GM12878 (cell line): ENCODE measurements around the gene RIPK3. TPM values are rescaled to one million over a fixed set of nuclear protein-coding genes. Genes with fewer than 3 reads are reported as not detected.

Source experiments
- ATAC-seq: fragments of 200-7000 bp; cut with Tn5 transposase; 3 replicates; pipeline ENCODE4 v1.9.1; 2020; ENCODE audit warnings: mild to moderate bottlenecking, moderate library complexity
- BruUV-seq: library from RNA; stranded (reverse); fragments of 400-500 nt; replicated peaks from 2 replicates; lab custom pipeline; 2021; lab: Mats Ljungman, UMichigan
- CTCF ChIA-PET: fragments of 300-600 bp; sonication (Branson Sonifier 250); formaldehyde crosslinking; extraction: SDS; loops from one replicate; lab custom pipeline; 2021; ENCODE audit warnings: inconsistent platforms; lab: Yijun Ruan, JAX
- POLR2A ChIA-PET: fragments of 350-600 bp; formaldehyde crosslinking; extraction: SDS; loops from one replicate; lab custom pipeline; 2021; ENCODE audit warnings: inconsistent platforms; lab: Charles Lee
- RAD21 ChIA-PET: fragments of 300-600 bp; sonication (Branson Sonifier 250); formaldehyde crosslinking; loops from one replicate; lab custom pipeline; 2023; ENCODE audit warnings: antibody characterized with exemption; ENCODE audit not compliant: unreplicated experiment; lab: Charles Lee
- SMC1A ChIA-PET: fragments of 300-600 bp; sonication (Branson Sonifier 250); formaldehyde crosslinking; loops from one replicate; lab custom pipeline; 2023; ENCODE audit not compliant: unreplicated experiment, uncharacterized antibody; lab: Charles Lee
- DNase-seq: peaks from one replicate; pipeline ENCODE4 v3.0.0-alpha.2; 2011; ENCODE audit warnings: low read depth, low spot score
- FAIRE-seq: peaks from 3 replicates; lab custom pipeline; 2011; peaks lifted over from hg19 to GRCh38; lab: Jason Lieb, UNC
- H2AFZ ChIP-seq: 2 replicates; pipeline ENCODE4 v1.6.0; 2011; ENCODE audit warnings: low read depth, low read length, control low read depth; ENCODE audit not compliant: control insufficient read depth
- H3K27ac ChIP-seq: 2 replicates; pipeline ENCODE4 v1.5.1; 2011; ENCODE audit warnings: control low read depth; ENCODE audit not compliant: control insufficient read depth, insufficient read depth
- H3K27me3 ChIP-seq, 2 experiments: replicated peaks in 1 of 2; 2 replicates each; pipeline versions ENCODE4 v1.6.0 to v1.6.1; 2011; ENCODE audit warnings: low read length in 1 of 2; ENCODE audit not compliant: control insufficient read depth in 2 of 2, insufficient read depth in 2 of 2
- H3K36me3 ChIP-seq, 2 experiments: 2 replicates each; pipeline ENCODE4 v1.5.1; 2011; ENCODE audit warnings: low read length in 1 of 2; ENCODE audit not compliant: control insufficient read depth in 2 of 2, insufficient read depth in 2 of 2
- H3K4me1 ChIP-seq: 2 replicates; pipeline ENCODE4 v1.6.1; 2011; ENCODE audit warnings: mild to moderate bottlenecking, low read length, moderate library complexity, mixed read lengths; ENCODE audit not compliant: control insufficient read depth, insufficient read depth
- H3K4me2 ChIP-seq: 2 replicates; pipeline ENCODE4 v1.6.0; 2011; ENCODE audit warnings: control low read depth; ENCODE audit not compliant: control insufficient read depth, insufficient read depth
- H3K4me3 ChIP-seq: fragments of 200-600 bp; sonication (generic); 2 replicates; pipeline ENCODE4 v1.5.1; 2016
- H3K79me2 ChIP-seq: 2 replicates; pipeline ENCODE4 v1.6.0; 2011; ENCODE audit warnings: low read length; ENCODE audit not compliant: control insufficient read depth, insufficient read depth
- H3K9ac ChIP-seq: 2 replicates; pipeline ENCODE4 v1.8.0; 2011; ENCODE audit warnings: low read length, control low read depth, mixed read lengths; ENCODE audit not compliant: control insufficient read depth, insufficient read depth
- H3K9me3 ChIP-seq: replicated peaks from 3 replicates; pipeline ENCODE4 v1.5.1; 2011; ENCODE audit warnings: mild to moderate bottlenecking, low read length; ENCODE audit not compliant: control insufficient read depth, insufficient read depth
- H4K20me1 ChIP-seq: 2 replicates; pipeline ENCODE4 v1.6.0; 2011; ENCODE audit not compliant: control insufficient read depth, insufficient read depth
- ATF3 ChIP-seq: IDR thresholded peaks from 2 replicates; pipeline ENCODE4 v1.6.1; 2011; ENCODE audit warnings: low read depth, mild to moderate bottlenecking, low read length, moderate library complexity, borderline replicate concordance; ENCODE audit errors: extremely low read depth
- CHD4 ChIP-seq: fragments of 200-600 bp; sonication (generic); IDR thresholded peaks from 2 replicates; pipeline ENCODE4 v1.6.1; 2016; ENCODE audit warnings: mild to moderate bottlenecking
- E4F1 ChIP-seq: fragments of 450-650 bp; IDR thresholded peaks from 2 replicates; pipeline ENCODE4 v1.6.1; 2018; ENCODE audit warnings: borderline replicate concordance, mild to moderate bottlenecking; ENCODE audit not compliant: partially characterized antibody
- ESRRA ChIP-seq: IDR thresholded peaks from 2 replicates; pipeline ENCODE4 v1.6.1; 2012; ENCODE audit warnings: mild to moderate bottlenecking, low read length, improper control_type of control experiment
- HCFC1 ChIP-seq: fragments of 150-350 bp; IDR thresholded peaks from 2 replicates; pipeline ENCODE4 v1.6.1; 2014; ENCODE audit warnings: low read length
- IKZF2 ChIP-seq, 2 experiments: fragments of 450-650 bp; IDR thresholded peaks; 2 replicates each; pipeline ENCODE4 v1.6.1; 2017; ENCODE audit warnings: mild to moderate bottlenecking in 2 of 2, moderate library complexity in 2 of 2
- NFYA ChIP-seq: IDR thresholded peaks from 2 replicates; pipeline ENCODE4 v1.6.1; 2011; ENCODE audit warnings: low read depth, mild to moderate bottlenecking, low read length, improper control_type of control experiment, borderline replicate concordance
- RELA ChIP-seq: fragments of 450-650 bp; IDR thresholded peaks from 2 replicates; pipeline ENCODE4 v1.8.0; 2014; ENCODE audit warnings: borderline replicate concordance; ENCODE audit not compliant: partially characterized antibody
- RUNX3 ChIP-seq: IDR thresholded peaks from 2 replicates; pipeline ENCODE4 v1.6.1; 2012; ENCODE audit warnings: low read length, inconsistent platforms
- SPI1 ChIP-seq: IDR thresholded peaks from 2 replicates; pipeline ENCODE4 v1.6.1; 2011; ENCODE audit warnings: low read depth, mild to moderate bottlenecking, low read length, moderate library complexity, borderline replicate concordance; ENCODE audit not compliant: insufficient read depth
- TBL1XR1 ChIP-seq: IDR thresholded peaks from 2 replicates; pipeline ENCODE4 v1.6.1; 2012; ENCODE audit warnings: low read depth, low read length, improper control_type of control experiment
- TCF7 ChIP-seq: IDR thresholded peaks from 2 replicates; pipeline ENCODE4 v1.6.1; 2014; ENCODE audit warnings: antibody characterized with exemption, borderline replicate concordance
- WGBS: methylation state at CpG from one replicate; pipeline ENCODE4 v1.1.6; 2016; ENCODE audit warnings: low lambda C conversion rate; ENCODE audit not compliant: insufficient replicate concordance, insufficient coverage; ENCODE audit errors: missing lambda C conversion rate; 5-methylcytosine and 5-hydroxymethylcytosine counted together
- in situ Hi-C: fragments of 300-500 bp; cut with MboI; formaldehyde crosslinking; loops from 9 replicates; pipeline ENCODE4 v1.14.3; 2018; ENCODE audit warnings: mixed read lengths
- intact Hi-C: fragments of 100-400 bp; cut with micrococcal nuclease; formaldehyde crosslinking; loops from one replicate; pipeline ENCODE4 v1.14.2; 2022; ENCODE audit not compliant: unreplicated experiment
- polyA plus RNA-seq, 11 experiments: library from polyadenylated mRNA; depleted of rRNA in 4 of 11; unstranded in 6 of 11; stranded (reverse) in 5 of 11; fragments of >200 nt; fragmentation: Nextera tagmentation in 4 of 11; fragmentation: Illumina TruSeq in 1 of 11; extraction: Ambion mirVana in 4 of 11; extraction: Trizol in 1 of 11; gene quantifications; 1 replicate in 1 of 11; 2 replicates in 10 of 11; pipeline versions ENCODE4 v1.2.1 to v1.2.3, GENCODE V29; 2011 to 2016; ENCODE audit warnings: inconsistent platforms in 2 of 11, missing spikeins in 2 of 11, low read depth in 1 of 11
- total RNA-seq, 4 experiments: library from RNA; depleted of rRNA in 3 of 4; stranded (reverse); fragments of >200 nt in 3 of 4; fragmentation: Illumina TruSeq in 1 of 4; extraction: Trizol in 1 of 4; gene quantifications; 2 replicates each; pipeline versions ENCODE4 v1.2.1 to v1.2.3, GENCODE V29; 2013 to 2021
- TF ChIP-seq, protein P1 (sequence below): IDR thresholded peaks from 2 replicates; pipeline ENCODE4 v1.6.1; 2011; ENCODE audit warnings: borderline replicate concordance, low read depth, mild to moderate bottlenecking, moderate library complexity, mixed read lengths, low read length; ENCODE audit not compliant: insufficient read depth; ENCODE audit errors: extremely low read length

The RIPK3 gene
- total and polyA plus RNA-seq, 10 of the 15 experiments (the other 5 are each of a cell fraction or from before 2014, with no cell fraction given), result 2.0 to 13.6 (median 8.1) TPM

DNA sequence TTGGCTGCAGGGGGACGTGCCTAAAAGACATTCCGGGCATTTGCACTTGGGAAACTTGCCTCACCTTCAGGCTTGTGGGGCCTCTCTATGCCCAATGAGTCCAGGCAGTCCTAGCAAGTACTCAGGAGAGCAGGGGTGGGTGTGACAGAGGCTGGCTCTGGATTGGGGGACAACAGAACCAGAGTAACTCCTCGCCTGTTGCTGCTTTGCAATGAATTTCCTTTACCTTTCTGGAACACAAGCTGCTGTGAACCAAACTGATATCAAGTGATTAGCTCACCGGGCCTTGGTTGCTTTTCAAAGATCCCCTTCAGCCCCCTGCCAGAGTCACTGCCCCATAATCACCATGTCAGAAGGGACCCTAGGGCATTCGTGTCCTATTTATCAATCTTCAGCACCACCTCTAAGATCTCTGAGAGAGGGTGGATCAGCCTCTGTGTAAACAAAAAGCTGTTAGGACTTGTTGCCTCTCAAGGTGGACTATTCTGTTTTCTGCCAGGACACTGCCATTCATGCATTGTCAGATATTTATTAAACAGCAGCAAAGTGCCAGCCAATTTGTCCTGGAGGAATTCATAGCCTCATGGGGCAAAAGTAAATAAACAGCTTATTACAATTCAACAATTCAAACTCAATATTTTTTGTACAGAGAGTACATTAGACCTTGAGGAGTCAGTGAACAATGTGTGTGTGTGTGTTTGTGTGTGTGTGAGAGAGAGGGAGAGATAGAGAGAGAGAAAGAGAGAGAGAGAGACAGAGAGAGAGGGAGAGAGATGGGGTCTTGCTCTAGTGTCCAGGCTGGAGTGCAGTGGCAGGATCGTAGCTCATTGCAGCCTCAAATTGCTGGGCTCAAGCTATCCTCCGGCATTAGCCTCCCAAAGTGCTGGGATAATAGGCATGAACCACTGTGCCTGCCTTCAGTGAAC is 39.5 kb upstream of the RIPK3 start:
- no peak overlapping the region for H3K9ac ChIP-seq
- no peak overlapping the region for H3K4me2 ChIP-seq
- no peaks in the 10 kb centered on the region for H4K20me1 ChIP-seq
- DNase-seq, result no peak
- no TSS peak for BruUV-seq
- no peak for TF ChIP-seq IKZF2 (IDR thresholded peaks at IDR 0.05)
- TF ChIP-seq CHD4, result no peak
- no peak for TF ChIP-seq RUNX3
- TF ChIP-seq TCF7, result no peak
- no peak for TF ChIP-seq SPI1
- no peak for TF ChIP-seq HCFC1
- no peak for TF ChIP-seq NFYA
- no peak for TF ChIP-seq RELA
- no peak for TF ChIP-seq TBL1XR1
- no peak for TF ChIP-seq ATF3
- TF ChIP-seq E4F1, result no peak
- TF ChIP-seq, protein P1, sequence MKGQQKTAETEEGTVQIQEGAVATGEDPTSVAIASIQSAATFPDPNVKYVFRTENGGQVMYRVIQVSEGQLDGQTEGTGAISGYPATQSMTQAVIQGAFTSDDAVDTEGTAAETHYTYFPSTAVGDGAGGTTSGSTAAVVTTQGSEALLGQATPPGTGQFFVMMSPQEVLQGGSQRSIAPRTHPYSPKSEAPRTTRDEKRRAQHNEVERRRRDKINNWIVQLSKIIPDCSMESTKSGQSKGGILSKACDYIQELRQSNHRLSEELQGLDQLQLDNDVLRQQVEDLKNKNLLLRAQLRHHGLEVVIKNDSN, result no peak
- no peak for TF ChIP-seq ESRRA
- TF ChIP-seq, all 136 proteins: peak for 0
- Histone ChIP-seq H3K27me3 (no peaks in the 10 kb centered on the region), H3K27ac (no peak overlapping the region), H3K4me1 (no peaks in the 10 kb centered on the region), H3K36me3 (no peaks in the 10 kb centered on the region), H3K79me2 (no peaks in the 10 kb centered on the region), H3K9me3 (no peaks in the 10 kb centered on the region), H3K4me3 (no peak overlapping the region), H2AFZ (no peak overlapping the region)
- ChIA-PET CTCF (interaction anchor here (0.9 to 2.8 kb wide), 5 partner anchors 8 to 52 kb away, joined by 3 to 13 read pairs (median 4); no protein-coding TSS in a partner anchor), RAD21 (interaction anchor here (1.0 to 1.3 kb wide), 5 partner anchors 9 to 52 kb away, joined by 3 to 5 read pairs (median 3); partner anchors contain the start of genes CBLN3 and KHNYN), SMC1A (interaction anchor here (0.5 to 1.3 kb wide), 3 partner anchors 10 to 266 kb away, joined by 3 to 4 read pairs (median 3); no protein-coding TSS in a partner anchor), POLR2A (interaction anchor here (1.1 kb wide), 1 partner anchor 13 kb away, joined by 4 read pairs; no protein-coding TSS in a partner anchor)
- in situ Hi-C loops, result no loop called here
- FAIRE-seq (no peak), ATAC-seq (no peak)
- 17% methylated on average over 7 of the region's 7 CpGs for WGBS
- intact Hi-C loops, result no loop called here
